SK-N-SH (cell line): ENCODE data around the gene CHMP1A.

Experiments used
- GATA2 ChIP-seq: sonication (generic); formaldehyde crosslinking; IDR thresholded peaks from 2 replicates; pipeline ENCODE4 v1.5.0; 2020; ENCODE audit warnings: mild to moderate bottlenecking, missing genetic modification reagents
- TF ChIP-seq, protein P1 (sequence below): fragments of 150-350 bp; IDR thresholded peaks from 2 replicates; pipeline ENCODE4 v1.6.1; 2017; ENCODE audit warnings: antibody characterized with exemption, low read length, low read depth, borderline replicate concordance
- TF ChIP-seq, protein P2 (sequence below): IDR thresholded peaks from 2 replicates; pipeline ENCODE4; 2012
- TF ChIP-seq, protein P3 (sequence below): fragments of 200-600 bp; sonication (generic); IDR thresholded peaks from 2 replicates; pipeline ENCODE4 v1.6.1; 2017; ENCODE audit warnings: antibody characterized with exemption, mild to moderate bottlenecking, moderate library complexity

DNA sequence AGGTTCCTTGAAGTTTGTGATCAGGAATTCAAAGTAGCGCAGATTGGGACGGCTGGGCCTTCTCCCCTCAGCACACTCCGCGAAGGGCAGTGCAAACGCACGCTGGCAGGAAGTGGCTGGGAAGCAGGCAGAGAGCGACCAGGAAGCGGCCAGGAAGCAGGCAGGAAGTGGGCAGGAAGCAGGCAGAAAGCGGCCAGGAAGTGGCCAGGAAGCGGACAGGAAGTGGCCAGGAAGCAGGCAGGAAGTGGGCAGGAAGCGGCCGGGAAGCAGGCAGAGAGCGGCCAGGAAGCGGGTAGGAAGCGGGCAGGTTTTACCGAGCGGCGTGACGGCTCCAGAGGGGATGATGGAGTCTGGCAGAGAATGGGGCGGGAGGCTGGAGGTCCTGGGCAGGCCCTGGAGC, 40.9 kb downstream of the CHMP1A start:
- TF ChIP-seq, protein P1, sequence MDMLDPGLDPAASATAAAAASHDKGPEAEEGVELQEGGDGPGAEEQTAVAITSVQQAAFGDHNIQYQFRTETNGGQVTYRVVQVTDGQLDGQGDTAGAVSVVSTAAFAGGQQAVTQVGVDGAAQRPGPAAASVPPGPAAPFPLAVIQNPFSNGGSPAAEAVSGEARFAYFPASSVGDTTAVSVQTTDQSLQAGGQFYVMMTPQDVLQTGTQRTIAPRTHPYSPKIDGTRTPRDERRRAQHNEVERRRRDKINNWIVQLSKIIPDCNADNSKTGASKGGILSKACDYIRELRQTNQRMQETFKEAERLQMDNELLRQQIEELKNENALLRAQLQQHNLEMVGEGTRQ: no peak
- TF ChIP-seq, protein P2, sequence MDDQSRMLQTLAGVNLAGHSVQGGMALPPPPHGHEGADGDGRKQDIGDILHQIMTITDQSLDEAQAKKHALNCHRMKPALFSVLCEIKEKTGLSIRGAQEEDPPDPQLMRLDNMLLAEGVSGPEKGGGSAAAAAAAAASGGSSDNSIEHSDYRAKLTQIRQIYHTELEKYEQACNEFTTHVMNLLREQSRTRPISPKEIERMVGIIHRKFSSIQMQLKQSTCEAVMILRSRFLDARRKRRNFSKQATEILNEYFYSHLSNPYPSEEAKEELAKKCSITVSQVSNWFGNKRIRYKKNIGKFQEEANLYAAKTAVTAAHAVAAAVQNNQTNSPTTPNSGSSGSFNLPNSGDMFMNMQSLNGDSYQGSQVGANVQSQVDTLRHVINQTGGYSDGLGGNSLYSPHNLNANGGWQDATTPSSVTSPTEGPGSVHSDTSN: no peak
- TF ChIP-seq, protein P3, sequence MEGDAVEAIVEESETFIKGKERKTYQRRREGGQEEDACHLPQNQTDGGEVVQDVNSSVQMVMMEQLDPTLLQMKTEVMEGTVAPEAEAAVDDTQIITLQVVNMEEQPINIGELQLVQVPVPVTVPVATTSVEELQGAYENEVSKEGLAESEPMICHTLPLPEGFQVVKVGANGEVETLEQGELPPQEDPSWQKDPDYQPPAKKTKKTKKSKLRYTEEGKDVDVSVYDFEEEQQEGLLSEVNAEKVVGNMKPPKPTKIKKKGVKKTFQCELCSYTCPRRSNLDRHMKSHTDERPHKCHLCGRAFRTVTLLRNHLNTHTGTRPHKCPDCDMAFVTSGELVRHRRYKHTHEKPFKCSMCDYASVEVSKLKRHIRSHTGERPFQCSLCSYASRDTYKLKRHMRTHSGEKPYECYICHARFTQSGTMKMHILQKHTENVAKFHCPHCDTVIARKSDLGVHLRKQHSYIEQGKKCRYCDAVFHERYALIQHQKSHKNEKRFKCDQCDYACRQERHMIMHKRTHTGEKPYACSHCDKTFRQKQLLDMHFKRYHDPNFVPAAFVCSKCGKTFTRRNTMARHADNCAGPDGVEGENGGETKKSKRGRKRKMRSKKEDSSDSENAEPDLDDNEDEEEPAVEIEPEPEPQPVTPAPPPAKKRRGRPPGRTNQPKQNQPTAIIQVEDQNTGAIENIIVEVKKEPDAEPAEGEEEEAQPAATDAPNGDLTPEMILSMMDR: no peak
- TF ChIP-seq GATA2: no peak
